Measurements from ENCODE around the gene SLC7A1. TPM values are rescaled to one million over a fixed set of nuclear protein-coding genes. Genes with fewer than 3 reads are reported as not detected.

Gene SLC7A1
- total and polyA plus RNA-seq, 2 donors (not counting 1 experiment from before 2014, with no cell fraction given), result 15.4 to 26.6 TPM

DNA sequence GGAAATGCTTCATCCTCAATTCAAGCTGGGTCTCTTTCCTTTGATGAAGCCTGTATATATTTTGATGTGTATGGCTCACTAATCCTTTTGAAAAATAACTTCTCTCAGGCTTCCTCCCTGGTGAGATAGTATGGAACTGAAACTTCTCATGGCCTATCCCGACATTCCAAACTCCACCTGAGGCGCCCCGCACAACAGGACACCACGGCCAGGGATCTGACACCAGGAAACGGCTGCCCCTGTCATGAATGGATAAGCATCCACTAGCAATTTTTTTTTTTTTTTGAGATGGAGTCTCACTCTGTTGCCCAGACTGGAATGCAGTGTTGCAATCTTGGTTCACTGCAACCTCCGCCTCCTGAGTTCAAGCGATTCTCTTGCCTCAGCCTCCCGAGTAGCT lies 16.4 kb downstream of the SLC7A1 start:
- Histone ChIP-seq H3K9ac (ENCODE audit: insufficient read depth, low read length) (no peak overlapping the region), H3K4me2 (ENCODE audit: extremely low read depth, insufficient read depth, low read length) (no peak overlapping the region), H3K4me1 (ENCODE audit: control insufficient read depth, extremely low read depth, insufficient read depth, low read length) (peaks cover 5% of the 10 kb centered on the region), H3K9me3 (ENCODE audit: control insufficient read depth, insufficient read depth, low read depth, low read length) (no peaks in the 10 kb centered on the region), H3K79me2 (ENCODE audit: control insufficient read depth, insufficient read depth, low read length) (peaks cover 76% of the 10 kb centered on the region), H3K27ac (ENCODE audit: insufficient read depth, low read length) (no peak overlapping the region), H3K27me3 (ENCODE audit: control insufficient read depth, insufficient read depth, low read length) (no peaks in the 10 kb centered on the region), H3K36me3 (ENCODE audit: control insufficient read depth, insufficient read depth, low read length) (no peaks in the 10 kb centered on the region), H3K4me3 (replicated peaks in 1 of 4; ENCODE audit: control extremely low read depth in 1 of 4, insufficient read depth in 1 of 4, low read depth in 3 of 4, low read length in 4 of 4) (no peak overlapping the region), H4K20me1 (ENCODE audit: control insufficient read depth, extremely low read depth, insufficient read depth, low read length) (no peaks in the 10 kb centered on the region), H2AFZ (ENCODE audit: low read length) (no peak overlapping the region)
- no peak for TF ChIP-seq CTCF (conservative IDR thresholded peaks at IDR 0.05 in 1 of 2, IDR thresholded peaks at IDR 0.05 in 1 of 2; ENCODE audit: low read depth in 1 of 2, low read length in 2 of 2)
- TF ChIP-seq EZH2 (IDR thresholded peaks at IDR 0.05; ENCODE audit: low read length, missing control alignments), result no peak
- DNase-seq (ENCODE audit: low read depth in 2 of 2), result no peak

DNA sequence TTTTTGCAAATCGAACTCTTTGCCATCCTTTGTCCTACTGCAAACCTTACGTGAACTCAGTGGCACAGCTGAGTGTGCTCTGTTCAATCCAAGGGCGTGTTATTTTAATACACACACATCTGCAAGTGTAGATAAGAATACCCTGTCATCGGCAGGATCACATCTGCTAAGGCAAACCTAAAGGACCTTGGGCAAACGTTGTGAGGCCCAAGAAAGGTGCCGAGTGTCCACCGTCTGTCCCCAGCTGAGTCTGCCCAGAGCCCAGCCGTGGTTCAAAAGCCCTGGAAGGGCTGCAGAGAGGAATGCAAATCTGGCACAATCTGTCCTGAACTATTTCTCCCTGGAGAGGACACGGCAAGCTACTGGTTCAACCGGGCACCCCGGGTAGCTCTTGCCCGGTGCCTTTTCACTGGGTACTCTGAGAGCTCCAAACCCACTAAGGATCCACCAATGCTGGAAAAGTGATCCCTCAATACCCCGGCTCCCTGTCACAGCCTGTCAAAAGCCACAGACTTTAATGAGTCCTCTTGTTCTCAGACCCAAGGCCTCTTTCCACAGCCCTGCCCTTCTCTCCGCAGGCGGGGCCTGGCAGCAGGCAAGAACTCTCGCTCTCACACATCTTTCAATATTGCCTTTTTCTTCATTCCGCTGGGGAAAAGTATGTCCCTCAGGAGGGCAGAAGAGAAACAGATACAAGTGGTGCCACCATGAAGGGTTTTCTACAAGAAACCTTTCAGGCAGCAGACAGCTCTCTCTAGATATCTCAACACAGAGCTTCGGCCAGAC lies 17.0 kb downstream of the SLC7A1 start:
- H3K9me3 ChIP-seq (ENCODE audit: control insufficient read depth, insufficient read depth, low read depth, low read length), result no peaks in the 10 kb centered on the region
- H3K79me2 ChIP-seq (ENCODE audit: control insufficient read depth, insufficient read depth, low read length), result peaks cover 80% of the 10 kb centered on the region
- H3K36me3 ChIP-seq (ENCODE audit: control insufficient read depth, insufficient read depth, low read length), result no peaks in the 10 kb centered on the region
- peaks cover 5% of the 10 kb centered on the region for H3K4me1 ChIP-seq (ENCODE audit: control insufficient read depth, extremely low read depth, insufficient read depth, low read length)
- H3K27me3 ChIP-seq (ENCODE audit: control insufficient read depth, insufficient read depth, low read length), result no peaks in the 10 kb centered on the region
- no peak overlapping the region for H3K4me2 ChIP-seq (ENCODE audit: extremely low read depth, insufficient read depth, low read length)
- H3K4me3 ChIP-seq (replicated peaks in 1 of 4; ENCODE audit: control extremely low read depth in 1 of 4, insufficient read depth in 1 of 4, low read depth in 3 of 4, low read length in 4 of 4), result no peak overlapping the region
- no peaks in the 10 kb centered on the region for H4K20me1 ChIP-seq (ENCODE audit: control insufficient read depth, extremely low read depth, insufficient read depth, low read length)
- H2AFZ ChIP-seq (ENCODE audit: low read length), result no peak overlapping the region
- no peak overlapping the region for H3K27ac ChIP-seq (ENCODE audit: insufficient read depth, low read length)
- TF ChIP-seq EZH2 (IDR thresholded peaks at IDR 0.05; ENCODE audit: low read length, missing control alignments), result no peak
- no peak for TF ChIP-seq CTCF (conservative IDR thresholded peaks at IDR 0.05 in 1 of 2, IDR thresholded peaks at IDR 0.05 in 1 of 2; ENCODE audit: low read depth in 1 of 2, low read length in 2 of 2)
- no peak for DNase-seq (ENCODE audit: low read depth in 2 of 2)
- H3K9ac ChIP-seq (ENCODE audit: insufficient read depth, low read length), result no peak overlapping the region

DNA sequence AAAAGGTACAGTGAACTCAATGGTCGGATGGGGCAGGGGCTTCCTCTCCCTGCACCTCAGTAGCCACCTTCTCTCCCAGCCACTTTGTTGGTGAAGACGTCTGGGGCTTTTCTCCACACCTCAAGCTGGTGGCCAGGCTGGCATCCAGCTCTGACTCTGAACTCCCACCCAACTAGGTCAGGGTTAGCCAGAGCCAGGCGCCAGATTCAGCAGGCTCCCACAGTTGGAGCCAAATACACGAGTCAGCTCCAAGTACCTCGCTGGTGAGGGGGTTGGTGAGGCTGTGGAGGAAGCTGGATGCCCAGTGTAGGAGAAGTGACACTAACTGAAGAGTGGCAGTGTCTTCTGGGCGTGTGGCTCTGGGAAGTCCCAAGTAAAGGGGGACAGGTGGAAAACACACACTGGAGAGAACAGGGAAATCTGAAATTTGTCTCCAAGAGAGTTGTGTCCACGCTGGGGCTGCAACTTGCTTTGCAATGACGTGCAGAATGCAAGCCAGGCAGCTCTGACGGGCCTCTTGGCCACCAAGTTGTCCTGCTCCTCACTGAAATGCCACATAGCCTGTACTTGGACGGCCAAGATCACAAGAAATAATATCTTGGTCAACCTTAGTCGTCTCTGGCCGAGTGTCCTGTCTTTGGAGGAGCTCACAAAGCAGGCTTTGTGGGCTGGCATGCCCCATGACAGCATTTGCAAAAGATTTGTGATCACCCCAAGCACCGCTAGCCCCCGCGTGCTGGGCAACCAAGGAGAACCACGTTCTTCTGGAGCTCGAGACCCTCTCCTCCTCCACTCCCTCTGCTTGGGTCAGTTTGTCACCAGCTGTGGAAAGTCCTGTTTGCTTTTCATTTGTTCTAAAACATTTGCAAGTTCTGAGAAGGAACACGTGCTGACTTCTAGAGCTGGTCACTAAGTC lies 18.1 kb downstream of the SLC7A1 start:
- no peak for DNase-seq (ENCODE audit: low read depth in 2 of 2)
- Histone ChIP-seq H3K79me2 (ENCODE audit: control insufficient read depth, insufficient read depth, low read length) (peaks cover 80% of the 10 kb centered on the region), H3K4me2 (ENCODE audit: extremely low read depth, insufficient read depth, low read length) (no peak overlapping the region), H3K4me1 (ENCODE audit: control insufficient read depth, extremely low read depth, insufficient read depth, low read length) (peaks cover 2% of the 10 kb centered on the region), H3K27me3 (ENCODE audit: control insufficient read depth, insufficient read depth, low read length) (no peaks in the 10 kb centered on the region), H3K4me3 (replicated peaks in 1 of 4; ENCODE audit: control extremely low read depth in 1 of 4, insufficient read depth in 1 of 4, low read depth in 3 of 4, low read length in 4 of 4) (no peak overlapping the region), H2AFZ (ENCODE audit: low read length) (no peak overlapping the region), H4K20me1 (ENCODE audit: control insufficient read depth, extremely low read depth, insufficient read depth, low read length) (no peaks in the 10 kb centered on the region), H3K36me3 (ENCODE audit: control insufficient read depth, insufficient read depth, low read length) (no peaks in the 10 kb centered on the region), H3K9me3 (ENCODE audit: control insufficient read depth, insufficient read depth, low read depth, low read length) (no peaks in the 10 kb centered on the region), H3K27ac (ENCODE audit: insufficient read depth, low read length) (no peak overlapping the region), H3K9ac (ENCODE audit: insufficient read depth, low read length) (no peak overlapping the region)
- TF ChIP-seq CTCF (conservative IDR thresholded peaks at IDR 0.05 in 1 of 2, IDR thresholded peaks at IDR 0.05 in 1 of 2; ENCODE audit: low read depth in 1 of 2, low read length in 2 of 2), result no peak
- no peak for TF ChIP-seq EZH2 (IDR thresholded peaks at IDR 0.05; ENCODE audit: low read length, missing control alignments)

All from fibroblast of lung (primary cell).